Superior temporal gyrus (tissue), 1 donor: ENCODE results near the gene NEDD8.

Experiments used
- DNase-seq: peaks from one replicate; pipeline ENCODE4 v3.0.0-alpha.2; 2016; ENCODE audit errors: extremely low spot score

The NEDD8 gene

GRCh38 chr14:24232121-24232644 is at the start of gene NEDD8:
Gene NEDD8 (minus strand): TSS chr14:24232367. CDS start chr14:24232267, 100 bp downstream.
- peak; percentile 96 for DNase-seq

- DNase-seq, result no peak
Measured at GRCh38 chr14:24281636-24282035, 49.5 kb upstream of the NEDD8 start.

DNA sequence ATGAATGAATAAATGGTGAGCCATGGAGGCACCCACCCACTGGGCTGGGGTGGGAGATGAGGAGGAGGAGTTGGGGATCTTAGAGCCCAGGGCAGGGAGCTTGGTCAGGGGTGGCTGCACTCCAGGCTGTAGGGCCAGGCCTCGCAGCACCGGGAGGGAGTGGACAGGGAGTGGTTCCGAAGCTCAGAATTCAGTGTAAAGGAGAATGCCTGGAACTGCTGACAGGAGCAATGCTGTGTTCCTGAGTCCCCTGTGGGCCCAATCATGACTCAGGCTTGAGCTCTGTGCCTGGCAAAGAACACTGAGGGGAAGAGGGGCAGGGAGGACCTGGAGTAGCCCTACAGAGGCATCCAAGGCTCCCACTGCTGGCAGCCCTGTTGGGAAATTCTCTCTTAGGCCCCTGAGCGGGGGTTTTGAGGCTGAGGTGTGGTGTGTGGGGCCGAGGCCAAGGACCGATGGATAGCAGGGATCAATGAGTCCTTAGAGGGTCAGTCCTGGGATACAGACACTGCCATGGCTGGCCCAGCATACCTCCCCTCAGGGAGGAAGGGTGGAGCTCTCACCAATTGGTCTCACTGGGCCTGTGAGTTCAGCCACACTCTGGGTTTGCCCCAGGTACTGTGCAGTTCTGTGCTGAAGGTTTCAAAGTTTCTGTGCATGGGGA is 48.8 kb upstream of the NEDD8 start:
- no peak for DNase-seq

DNA sequence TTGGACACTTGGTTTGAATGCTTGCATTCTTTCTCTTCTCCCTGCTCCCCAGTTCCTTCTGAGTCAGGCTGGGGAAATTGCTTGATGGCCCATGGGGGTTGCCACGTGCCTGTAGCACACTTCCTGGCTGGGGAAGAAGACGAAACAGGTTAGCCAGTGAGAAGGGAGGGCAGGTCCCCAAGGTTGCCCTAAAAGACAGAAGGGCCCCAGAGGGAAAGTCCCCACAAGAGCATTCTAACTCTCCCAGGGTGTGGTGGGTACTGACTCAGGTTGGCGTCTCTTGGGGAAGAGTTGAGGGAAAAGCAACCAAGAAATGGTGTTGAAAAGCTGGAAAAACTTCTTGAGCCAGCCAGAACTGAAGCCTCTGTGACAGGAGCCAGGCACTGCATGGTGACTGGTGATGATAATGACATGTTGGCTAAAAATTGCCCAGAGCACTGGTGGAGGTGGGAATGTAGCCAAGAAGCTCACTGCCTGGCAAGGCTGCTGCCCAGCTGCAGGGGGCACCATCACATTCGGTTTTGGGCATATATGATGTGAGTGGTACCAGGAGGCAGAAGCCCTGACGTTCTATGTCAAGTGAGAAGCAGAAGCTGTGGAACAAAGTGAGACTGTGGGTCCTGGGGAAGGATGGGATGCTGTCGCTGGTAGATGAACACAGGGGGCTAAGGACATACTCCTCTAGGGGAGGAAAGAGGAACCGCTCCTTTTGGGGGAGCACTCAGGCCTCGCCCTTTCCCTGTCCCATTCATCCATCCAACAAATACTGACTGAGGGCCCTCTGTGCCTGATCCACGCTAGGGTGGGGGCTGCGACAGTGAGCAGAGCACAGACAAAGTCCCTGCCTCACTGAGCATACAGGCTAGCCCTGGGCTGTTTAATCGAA is 47.4 kb upstream of the NEDD8 start:
- DNase-seq, result peak; percentile 69

GRCh38 chr14:24278424-24278823 is 46.3 kb upstream of the NEDD8 start:
- DNase-seq, result no peak

GRCh38 chr14:24277606-24278321 is 45.6 kb upstream of the NEDD8 start:
- DNase-seq, result no peak

DNA sequence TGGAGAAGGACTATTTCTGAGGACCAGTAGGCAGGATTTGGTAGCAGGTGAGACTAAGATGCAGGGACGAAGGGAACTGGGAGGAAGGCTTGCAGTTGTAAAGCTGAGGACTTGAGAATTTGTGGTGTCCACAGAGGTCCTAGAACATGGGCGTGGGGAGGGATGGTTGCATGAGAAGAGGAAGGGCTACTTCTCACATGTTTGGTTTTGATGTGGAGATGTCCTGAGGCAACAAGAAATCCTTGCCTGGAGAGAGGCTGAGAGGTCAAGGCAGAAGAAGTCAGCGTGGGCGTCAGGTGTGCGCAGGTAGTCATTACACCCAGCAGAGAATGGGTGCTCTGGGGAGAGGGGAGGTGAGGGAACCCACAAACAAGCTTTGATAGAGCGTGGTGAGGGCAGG is 44.9 kb upstream of the NEDD8 start:
- no peak for DNase-seq

- DNase-seq, result peak; percentile 27
Measured at GRCh38 chr14:24274101-24274543, 42.0 kb upstream of the NEDD8 start.

GRCh38 chr14:24273422-24273998 is 41.3 kb upstream of the NEDD8 start:
- DNase-seq, result no peak

DNA sequence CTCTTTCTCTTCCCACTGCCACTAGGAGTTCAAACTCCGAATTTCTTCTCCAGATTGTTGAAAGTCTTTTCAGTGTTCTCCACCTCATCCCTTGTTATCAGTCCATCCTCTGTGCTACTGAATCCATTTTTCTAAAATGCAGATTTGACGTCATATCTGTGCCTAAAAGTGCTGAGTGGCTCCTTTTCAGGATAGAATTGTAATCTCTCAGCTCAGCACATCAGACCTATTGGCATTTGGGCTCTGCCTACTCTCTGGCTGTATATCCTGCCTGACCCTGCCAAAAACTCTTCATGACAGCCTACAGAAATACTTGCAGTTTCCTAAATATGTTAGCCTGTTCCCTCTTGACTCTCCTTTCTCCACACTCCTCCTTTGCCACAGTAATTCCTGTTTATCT is 40.3 kb upstream of the NEDD8 start:
- DNase-seq, result no peak

- no peak for DNase-seq
Measured at GRCh38 chr14:24271834-24272263, 39.7 kb upstream of the NEDD8 start.

- DNase-seq, result peak; percentile 88
Measured at GRCh38 chr14:24271134-24271833, 39.1 kb upstream of the NEDD8 start, which contains the start of gene RABGGTA. Gene RABGGTA (minus strand): TSS chr14:24271597. CDS start chr14:24271115, 482 bp downstream.

- DNase-seq, result no peak
Measured at GRCh38 chr14:24270537-24271133, 38.5 kb upstream of the NEDD8 start.

GRCh38 chr14:24269910-24270536 is 37.9 kb upstream of the NEDD8 start:
- no peak for DNase-seq

- no peak for DNase-seq
Measured at GRCh38 chr14:24269368-24269767, 37.2 kb upstream of the NEDD8 start.

- no peak for DNase-seq
Measured at GRCh38 chr14:24268225-24268624, 36.1 kb upstream of the NEDD8 start.

DNA sequence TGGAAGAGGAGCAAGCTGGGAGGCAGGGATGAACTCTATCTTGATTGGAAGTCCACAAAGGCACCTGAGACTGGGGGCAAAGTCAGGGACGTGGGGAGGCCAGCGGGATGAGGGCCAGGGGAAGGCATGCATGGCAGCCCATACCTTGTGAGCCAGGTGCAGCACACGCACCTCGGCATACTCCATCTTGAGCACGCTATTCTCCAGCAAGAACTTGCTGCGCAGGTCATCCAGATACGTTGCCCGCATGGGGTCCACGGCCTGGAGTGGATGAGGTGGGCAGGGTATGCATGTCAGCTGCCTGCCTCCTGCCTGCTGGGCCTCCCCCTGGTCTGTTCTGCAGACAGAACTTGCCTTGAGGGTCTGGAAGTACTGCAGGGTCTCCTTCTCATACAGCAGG is 35.3 kb upstream of the NEDD8 start:
- no peak for DNase-seq

- DNase-seq, result no peak
Measured at GRCh38 chr14:24266344-24267244, 34.4 kb upstream of the NEDD8 start.

DNA sequence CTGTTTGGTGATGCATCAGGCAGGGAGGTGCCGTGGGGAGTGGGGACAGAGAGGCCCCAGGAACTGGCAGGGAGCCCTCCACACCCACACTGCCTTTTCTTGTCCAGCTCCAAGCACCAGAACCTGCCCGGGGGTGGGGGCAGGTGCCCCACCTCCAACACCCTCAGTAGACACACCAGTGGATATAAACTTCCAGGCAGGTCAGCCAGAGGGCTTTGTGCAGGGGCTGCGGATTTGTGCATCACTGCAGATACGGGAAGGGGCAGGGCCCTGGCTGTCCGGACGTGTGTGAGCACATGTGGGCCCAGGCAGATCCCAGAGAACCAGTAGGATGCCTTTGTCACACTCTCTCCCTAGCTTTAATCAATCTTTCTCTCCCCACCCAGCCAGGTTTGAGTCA is 32.1 kb upstream of the NEDD8 start:
- DNase-seq, result no peak
